ENCODE results near the gene GRPEL1.

- TF ChIP-seq TAF1 (IDR thresholded peaks at IDR 0.05; ENCODE audit: low read depth): peak; percentile 48
- TF ChIP-seq CTCF (IDR thresholded peaks at IDR 0.05; ENCODE audit: poor library complexity, severe bottlenecking): peak; percentile 52
- TF ChIP-seq EZH2 (IDR thresholded peaks at IDR 0.05; ENCODE audit: borderline replicate concordance, insufficient read depth, low read length, poor library complexity, severe bottlenecking): no peak
- no peak for TF ChIP-seq EP300 (conservative IDR thresholded peaks at IDR 0.05; ENCODE audit: poor library complexity, severe bottlenecking)
- no peak for TF ChIP-seq POLR2AphosphoS5 (IDR thresholded peaks at IDR 0.05)
- TF ChIP-seq RAD21 (conservative IDR thresholded peaks at IDR 0.05): peak; percentile 25
- no peak for TF ChIP-seq REST (IDR thresholded peaks at IDR 0.05; ENCODE audit: borderline replicate concordance)
- no peak for TF ChIP-seq SMC3 (conservative IDR thresholded peaks at IDR 0.05; ENCODE audit: poor library complexity)
Measured at GRCh38 chr4:7068279-7068842, 497 bp upstream of the GRPEL1 start.

All from neural cell (in vitro differentiated cells).